Subcutaneous adipose tissue (tissue), 4 donors: ENCODE results near the gene STK11IP. TPM values are rescaled to one million over a fixed set of nuclear protein-coding genes. Genes with fewer than 3 reads are reported as not detected.

Source experiments
- CTCF ChIP-seq: fragments of 450-650 bp; IDR thresholded peaks from one replicate; pipeline ENCODE4 v1.5.1; 2016; ENCODE audit warnings: low read depth, mild to moderate bottlenecking, control low read depth, antibody characterized with exemption, moderate library complexity
- total RNA-seq, 4 donors: library from RNA; depleted of rRNA; stranded (reverse); fragments of >200 nt; gene quantifications; one replicate each; pipeline ENCODE4 v1.1.0, GENCODE V29; 2016

STK11IP gene
- total RNA-seq, 4 donors from 2014 or later: 5.4 to 20.5 (median 10.4) TPM

GRCh38 chr2:219634171-219634940 is 36.7 kb downstream of the STK11IP start:
- no peak for TF ChIP-seq CTCF

GRCh38 chr2:219634951-219635751 is 37.5 kb downstream of the STK11IP start:
- no peak for TF ChIP-seq CTCF

- TF ChIP-seq CTCF: no peak
Measured at GRCh38 chr2:219636144-219636915, 38.7 kb downstream of the STK11IP start.

- no peak for TF ChIP-seq CTCF
Measured at GRCh38 chr2:219636941-219637841, 39.5 kb downstream of the STK11IP start.

- TF ChIP-seq CTCF: no peak
Measured at GRCh38 chr2:219637842-219638185, 40.2 kb downstream of the STK11IP start.

- TF ChIP-seq CTCF: no peak
Measured at GRCh38 chr2:219638217-219638947, 40.7 kb downstream of the STK11IP start.
